SIG-M5 (cell line): ENCODE results near the gene NAAA.
"Not testable (repeated sequence)": the region's sequence is repeated elsewhere in the genome, so short reads cannot be mapped to it uniquely, and the experiment has no call there.

ENCODE experiments used
- DNase-seq: peaks from one replicate; lab custom pipeline; 2025; lab: John Stamatoyannopoulos, UW

NAAA gene

GRCh38 chr4:75940692-75941253, at the start of gene NAAA:
TSS of gene NAAA (minus strand) at chr4:75941013. CDS start at chr4:75940949, 64 bp downstream.
- no peak for DNase-seq

DNA sequence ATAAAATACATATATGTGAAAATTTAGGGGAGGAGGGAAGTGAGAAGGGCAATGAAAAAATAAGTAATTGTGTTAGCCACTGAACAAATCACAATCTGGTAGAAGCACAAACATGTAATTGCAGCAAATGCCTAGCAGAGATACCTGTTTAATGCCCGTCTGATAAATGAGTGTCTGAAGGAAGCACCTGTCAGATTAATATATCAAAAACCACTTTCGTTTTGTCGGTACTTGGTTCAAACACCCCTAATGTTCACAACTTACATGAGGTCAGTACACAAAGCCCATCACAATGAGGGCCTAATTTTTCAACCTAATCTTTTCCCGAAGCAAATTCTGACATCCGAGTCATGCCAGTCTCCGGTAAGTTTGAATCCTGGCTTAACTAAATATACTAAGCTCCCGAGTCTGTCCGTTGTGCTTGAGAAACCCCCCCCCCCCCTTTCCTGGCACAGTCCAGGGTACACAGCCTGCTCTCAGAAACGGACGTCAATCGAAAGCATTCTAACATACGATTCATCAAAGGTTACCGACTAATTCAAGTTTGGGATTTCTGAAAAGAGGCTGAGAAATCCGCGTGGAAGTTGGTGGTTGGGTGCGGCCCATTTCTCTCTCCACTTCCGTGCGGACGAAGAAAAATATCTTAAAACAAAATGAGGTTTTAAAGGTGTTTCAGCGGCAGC, 49.2 kb upstream of the NAAA start:
- DNase-seq, result no peak

DNA sequence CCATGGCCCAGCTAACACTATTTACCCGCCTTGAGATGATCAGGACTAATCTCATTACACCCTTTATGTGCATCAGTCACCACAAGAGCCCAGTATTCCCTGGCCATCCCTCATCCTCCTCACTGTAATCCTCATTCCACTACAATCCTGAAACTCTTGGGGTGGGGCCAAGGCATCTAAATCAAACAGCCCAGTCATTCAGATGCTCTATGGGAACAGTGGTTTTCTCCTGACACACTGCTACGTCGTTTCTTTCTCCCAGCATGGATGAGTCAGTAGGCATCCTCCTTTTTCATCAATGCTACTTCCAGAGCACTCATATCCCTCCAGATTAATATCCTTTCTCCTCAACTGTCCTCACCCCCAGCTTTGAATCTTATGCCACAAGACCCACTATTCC, 44.3 kb upstream of the NAAA start:
- no peak for DNase-seq

DNA sequence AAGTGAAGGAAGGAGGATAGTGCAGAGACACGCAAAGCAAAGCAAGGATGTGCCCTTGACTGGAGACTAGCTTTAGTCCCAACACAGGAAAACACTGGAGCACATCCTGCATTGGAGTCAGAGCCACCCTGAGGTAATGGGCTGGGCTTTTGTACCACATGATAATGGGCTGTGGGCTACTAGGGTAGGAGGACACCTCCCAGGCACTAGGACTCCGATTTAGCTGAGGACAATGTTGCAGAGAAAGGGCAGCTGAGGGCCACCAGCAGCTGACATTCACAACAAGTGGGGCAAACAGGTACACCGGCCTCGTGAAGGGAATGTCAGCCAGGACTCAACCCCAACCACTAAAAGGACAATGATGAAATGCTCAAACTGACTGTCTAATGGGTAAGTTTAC, 39.8 kb upstream of the NAAA start:
- no peak for DNase-seq

GRCh38 chr4:75976177-75976576, 35.4 kb upstream of the NAAA start:
- no peak for DNase-seq

- DNase-seq, result no peak
Measured at GRCh38 chr4:75973766-75974165, 33.0 kb upstream of the NAAA start.

DNA sequence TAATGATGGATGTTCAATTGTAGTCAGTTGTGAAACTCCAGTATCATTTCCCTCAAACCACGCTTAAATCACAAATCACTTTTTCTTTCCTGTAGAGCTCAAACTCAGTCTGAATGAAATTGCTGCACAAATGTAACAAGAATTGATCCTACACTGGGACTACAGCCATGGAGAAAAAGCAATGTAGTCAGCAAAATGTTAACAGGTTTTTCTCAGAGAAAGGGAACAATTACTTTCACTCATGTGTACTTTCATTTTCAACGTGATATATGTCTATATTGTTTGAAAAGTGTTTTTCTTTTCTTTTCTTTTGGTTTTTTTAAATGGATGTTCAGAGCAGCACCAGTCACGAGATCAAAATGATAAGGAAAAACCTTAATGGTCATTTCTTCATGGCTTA, 27.3 kb upstream of the NAAA start:
- DNase-seq, result no peak

DNA sequence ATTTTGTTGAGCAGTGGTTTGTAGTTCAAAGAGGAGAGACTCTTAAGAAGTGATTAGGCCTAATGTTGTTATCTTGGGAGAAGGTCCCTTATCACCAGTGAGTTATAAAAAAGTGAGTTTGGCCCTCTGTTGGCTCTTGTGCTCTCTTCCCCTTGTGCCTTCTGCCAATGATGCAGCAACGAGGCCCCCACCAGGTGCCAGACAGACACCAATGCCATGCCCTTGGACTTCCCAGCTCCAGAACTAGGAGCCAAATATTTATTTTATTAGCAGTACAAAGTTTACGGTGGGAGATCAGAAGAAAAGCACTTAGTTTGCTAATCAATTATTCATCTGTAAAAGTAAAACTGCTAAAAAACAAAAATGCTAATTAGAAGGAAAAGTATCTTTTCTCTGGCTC, 22.7 kb upstream of the NAAA start:
- no peak for DNase-seq

GRCh38 chr4:75962072-75962471, 21.3 kb upstream of the NAAA start:
- not testable (repeated sequence) for DNase-seq

DNA sequence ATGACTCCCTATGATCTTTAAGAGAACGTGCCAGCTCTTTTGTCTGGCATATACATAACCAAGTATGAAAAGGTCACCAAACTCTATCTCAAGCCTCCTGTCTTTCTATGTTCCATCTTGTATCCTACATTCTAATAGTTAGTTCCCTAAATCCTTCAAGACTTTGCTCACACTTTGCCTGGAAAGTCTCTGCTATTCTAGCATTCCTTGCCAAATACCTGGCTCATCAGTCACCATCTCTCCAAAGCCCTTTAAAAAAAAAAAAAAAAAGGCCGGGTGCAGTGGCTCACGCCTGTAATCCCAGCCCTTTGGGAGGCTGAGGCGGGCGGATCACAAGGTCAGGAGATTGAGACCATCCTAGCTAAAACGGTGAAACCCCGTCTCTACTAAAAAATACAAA, 17.7 kb upstream of the NAAA start:
- not testable (repeated sequence) for DNase-seq

GRCh38 chr4:75954811-75955210, 14.0 kb upstream of the NAAA start:
- DNase-seq, result not testable (repeated sequence)

DNA sequence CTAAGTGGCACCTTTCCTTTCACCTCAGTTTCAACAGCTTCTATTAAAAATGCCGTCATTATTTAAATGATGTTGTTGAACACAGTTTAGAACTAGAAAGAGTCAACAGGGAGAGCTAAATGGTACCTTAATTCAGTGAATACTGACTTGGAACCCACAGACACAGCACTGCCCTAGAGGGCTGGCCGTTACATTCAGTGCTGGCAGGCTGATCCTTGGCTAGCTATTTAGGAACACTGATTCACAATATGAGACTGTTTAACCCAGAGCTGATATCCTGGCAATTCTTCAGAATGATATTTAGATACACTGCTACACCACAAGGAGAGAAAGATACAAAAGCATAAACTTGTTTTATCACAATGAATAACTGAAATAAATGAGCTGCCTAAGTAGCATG, 12.7 kb upstream of the NAAA start:
- no peak for DNase-seq

GRCh38 chr4:75950213-75950815, 9.5 kb upstream of the NAAA start:
- no peak for DNase-seq

DNA sequence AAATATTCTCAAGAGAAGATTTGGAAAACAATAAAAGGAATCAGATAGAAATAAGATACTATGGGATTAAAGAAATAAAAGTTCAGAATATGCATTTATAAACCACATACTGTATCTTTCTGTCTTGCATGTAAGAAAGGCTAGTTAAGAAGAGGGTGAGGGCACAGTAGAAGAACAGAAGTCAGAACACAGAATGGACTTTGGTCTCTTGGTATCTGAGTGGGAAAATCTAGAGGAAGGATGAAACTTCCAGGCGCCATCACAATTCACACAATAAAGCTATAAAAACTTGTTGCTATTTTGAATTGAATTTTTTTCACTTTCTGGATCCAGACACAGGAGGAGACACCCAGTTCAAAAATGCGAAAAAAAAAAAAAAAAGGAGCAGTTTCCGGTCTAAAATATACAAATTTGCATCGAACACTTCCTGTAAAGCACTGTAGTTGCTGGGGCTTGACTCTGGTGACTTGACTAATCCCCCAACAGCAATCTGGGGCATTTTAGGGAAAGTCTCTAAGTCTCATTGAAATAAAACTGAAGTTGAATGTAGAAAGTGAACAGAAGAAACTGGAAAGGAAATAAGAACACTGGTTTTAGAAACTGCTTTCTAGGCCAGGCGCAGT, 8.1 kb upstream of the NAAA start:
- DNase-seq, result no peak

GRCh38 chr4:75939890-75940691, 722 bp downstream of the NAAA start:
- DNase-seq, result no peak

DNA sequence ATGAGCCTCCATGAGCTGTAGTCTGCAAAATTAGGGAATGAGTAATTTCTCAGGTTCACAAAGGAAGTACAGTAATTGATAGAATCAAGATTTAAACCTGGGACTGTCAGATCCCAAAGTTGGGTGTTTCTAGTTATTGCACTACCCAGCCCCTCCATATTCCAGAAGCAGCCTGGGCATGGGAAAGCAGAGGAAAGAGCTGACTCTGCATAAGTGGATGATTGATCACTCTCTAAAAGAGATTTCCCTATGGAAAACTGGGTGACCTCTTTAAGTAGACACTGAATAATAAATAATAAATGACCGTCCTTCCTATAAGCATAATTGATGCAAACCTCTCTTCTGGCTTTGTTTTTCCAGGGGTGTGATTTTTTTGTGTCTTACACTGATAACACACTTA, 5.2 kb downstream of the NAAA start:
- DNase-seq, result no peak

DNA sequence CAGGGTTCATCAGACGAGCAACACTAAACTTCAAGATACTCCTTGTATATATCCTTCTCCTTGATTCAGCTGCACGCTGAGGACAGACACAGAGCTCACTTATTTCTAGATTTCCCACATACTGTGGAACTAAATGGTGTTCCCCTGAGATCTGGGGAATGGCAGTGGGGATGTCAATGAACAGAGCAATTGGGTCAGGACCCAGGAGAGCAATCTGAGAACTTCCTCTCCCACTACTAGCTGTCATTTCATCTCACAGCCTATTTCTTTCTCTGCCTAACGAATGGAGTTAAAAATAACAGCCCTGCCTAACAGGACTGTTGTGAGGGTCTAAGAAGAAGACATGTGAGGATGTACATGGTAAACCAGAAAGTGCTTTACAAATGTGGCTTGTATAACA, 10.7 kb downstream of the NAAA start:
- no peak for DNase-seq

DNA sequence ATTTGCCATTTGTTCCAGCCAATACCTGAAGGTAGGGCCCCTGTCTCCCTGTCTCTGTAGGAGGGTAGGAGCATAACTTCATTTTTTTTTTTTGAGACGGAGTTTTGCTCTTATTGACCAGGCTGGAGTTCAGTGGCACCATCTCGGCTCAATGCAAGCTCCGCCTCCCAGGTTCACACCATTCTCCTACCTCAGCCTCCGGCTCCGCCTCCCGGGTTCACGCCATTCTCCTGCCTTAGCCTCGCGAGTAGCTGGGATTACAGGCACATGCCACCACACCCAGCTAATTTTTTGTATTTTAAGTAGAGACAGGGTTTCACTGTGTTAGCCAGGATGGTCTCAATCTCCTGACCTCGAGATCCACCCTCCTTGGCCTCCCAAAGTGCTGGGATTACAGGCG, 15.9 kb downstream of the NAAA start:
- DNase-seq, result not testable (repeated sequence)

DNA sequence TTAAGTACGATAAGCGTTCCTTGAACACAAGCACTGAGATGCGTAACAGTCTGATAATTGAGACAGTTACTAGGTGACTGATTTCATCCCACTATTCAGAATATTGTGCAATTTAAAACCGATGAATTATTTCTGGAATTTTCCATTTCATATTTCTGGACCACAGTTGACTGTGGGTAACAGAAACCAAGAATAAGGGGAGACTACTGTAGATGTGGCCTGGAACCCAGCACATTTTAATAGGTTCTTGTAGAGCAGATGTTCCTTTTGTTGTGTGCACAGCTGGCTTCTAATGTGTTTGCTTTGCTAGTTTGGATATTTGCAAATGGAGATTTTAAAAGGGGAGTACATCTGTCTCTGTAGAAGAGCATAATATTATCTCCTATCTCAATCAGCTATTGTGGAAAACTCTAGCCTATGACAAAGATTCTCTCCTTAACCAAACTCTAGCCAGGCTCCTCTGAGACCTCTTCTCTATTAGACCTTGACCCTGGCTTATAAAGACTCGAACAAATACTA, 16.4 kb downstream of the NAAA start:
- DNase-seq, result no peak

GRCh38 chr4:75922588-75922987, 18.2 kb downstream of the NAAA start:
- DNase-seq, result no peak

DNA sequence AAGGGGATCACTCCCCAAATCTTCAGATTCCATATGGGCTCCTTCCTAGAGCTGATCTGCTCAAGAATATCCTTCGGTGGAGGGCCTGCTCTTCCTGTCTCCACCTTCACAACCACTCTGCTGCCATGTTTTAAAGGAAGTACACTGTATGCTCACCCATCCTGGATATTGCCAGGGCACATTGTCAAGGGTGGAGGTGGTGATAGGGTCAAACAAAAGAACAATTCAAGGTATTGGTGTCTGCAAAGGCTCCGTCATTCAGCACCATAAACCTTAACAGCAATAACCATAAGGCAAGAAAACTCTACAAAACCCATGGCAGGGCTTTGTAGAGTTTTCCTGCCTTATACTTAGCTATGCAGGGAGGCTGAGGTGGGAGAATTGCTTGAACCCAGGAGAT, 18.9 kb downstream of the NAAA start:
- DNase-seq, result no peak

DNA sequence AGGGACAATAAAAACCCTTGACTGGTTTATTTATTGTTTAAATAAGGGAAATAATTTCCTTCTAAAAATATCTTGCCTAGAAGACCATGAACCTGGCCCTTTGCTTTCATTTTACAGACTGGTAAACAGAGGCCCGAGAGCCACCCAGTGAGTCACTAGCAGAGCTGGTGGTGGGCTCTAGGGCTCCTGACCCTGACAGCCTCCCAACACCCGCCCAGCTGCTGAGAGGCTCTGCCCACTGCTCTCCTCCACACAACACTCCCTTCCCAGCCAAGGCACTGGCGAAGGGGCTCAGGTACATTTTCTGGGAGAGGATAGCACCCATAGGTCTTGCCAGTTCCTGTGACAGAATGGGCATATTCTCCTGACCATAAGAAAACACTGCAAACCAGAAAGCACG, 20.5 kb downstream of the NAAA start:
- DNase-seq, result no peak
